A549 (cell line): ENCODE results near the gene SIGLEC8. TPM values are rescaled to one million over a fixed set of nuclear protein-coding genes. Genes with fewer than 3 reads are reported as not detected.

Experiments used
- ATAC-seq, 2 experiments: fragments of 200-7000 bp in 1 of 2; fragments of >200 bp in 1 of 2; cut with Nextera tagmentation in 1 of 2; cut with Tn5 transposase in 1 of 2; 3 replicates each; pipeline versions ENCODE4 v1.8.0 to v1.9.1; 2018 to 2020; ENCODE audit warnings: mild to moderate bottlenecking in 1 of 2, moderate library complexity in 1 of 2
- CTCF ChIA-PET: fragments of 300-600 bp; sonication (Branson Sonifier 250); formaldehyde crosslinking; extraction: SDS; loops from one replicate; lab custom pipeline; 2021; ENCODE audit warnings: antibody characterized with exemption, inconsistent platforms; lab: Yijun Ruan, JAX
- POLR2A ChIA-PET: fragments of 350-600 bp; formaldehyde crosslinking; extraction: SDS; loops from one replicate; lab custom pipeline; 2021; ENCODE audit warnings: antibody characterized with exemption, inconsistent platforms; lab: Yijun Ruan, JAX
- DNase-seq, 2 experiments: peaks; one replicate each; pipeline versions ENCODE4 v3.0.0 to v3.0.0-alpha.2; 2011 to 2016; ENCODE audit warnings: low read depth in 1 of 2, low spot score in 1 of 2
- FAIRE-seq: peaks from 2 replicates; lab custom pipeline; 2011; peaks lifted over from hg19 to GRCh38; lab: Jason Lieb, UNC
- H3K27ac ChIP-seq, 2 experiments: fragments of >200 bp; sonication (Bioruptor Twin); formaldehyde crosslinking; 3 replicates each; pipeline ENCODE4 v1.5.1; 2016 to 2017
- H3K4me1 ChIP-seq: fragments of >200 bp; sonication (Bioruptor Twin); formaldehyde crosslinking; 3 replicates; pipeline ENCODE4 v1.6.1; 2016
- H3K4me2 ChIP-seq: fragments of >200 bp; sonication (Bioruptor Twin); formaldehyde crosslinking; 3 replicates; pipeline ENCODE4 v1.6.1; 2016
- H3K4me3 ChIP-seq: fragments of >200 bp; sonication (Bioruptor Twin); formaldehyde crosslinking; 3 replicates; pipeline ENCODE4 v1.5.1; 2016
- H3K9me3 ChIP-seq: fragments of >200 bp; sonication (Bioruptor Twin); formaldehyde crosslinking; 3 replicates; pipeline ENCODE4 v1.6.1; 2016
- CTCF ChIP-seq: fragments of >200 bp; sonication (Bioruptor Twin); formaldehyde crosslinking; IDR thresholded peaks from 3 replicates; pipeline ENCODE4 v1.5.1; 2016
- FOSB ChIP-seq: fragments of 250-450 bp; sonication (Bioruptor Pico); IDR thresholded peaks from 2 replicates; pipeline ENCODE4 v1.5.0; 2020; ENCODE audit warnings: mild to moderate bottlenecking, moderate library complexity
- RAD21 ChIP-seq, 2 experiments: fragments of >200 bp in 1 of 2; sonication (Bioruptor Twin) in 1 of 2; formaldehyde crosslinking in 1 of 2; IDR thresholded peaks in 1 of 2; conservative IDR thresholded peaks in 1 of 2; 2 replicates in 1 of 2; 3 replicates in 1 of 2; pipeline ENCODE4 v1.6.1; 2012 to 2018; ENCODE audit warnings: inconsistent platforms in 1 of 2
- REST ChIP-seq: fragments of 200-600 bp; sonication (generic); IDR thresholded peaks from 2 replicates; pipeline ENCODE4 v1.6.1; 2016; ENCODE audit warnings: antibody characterized with exemption, mild to moderate bottlenecking, moderate library complexity
- RNF2 ChIP-seq: fragments of 200-600 bp; sonication (generic); IDR thresholded peaks from 2 replicates; pipeline ENCODE4 v1.6.1; 2016; ENCODE audit warnings: low read depth, mild to moderate bottlenecking, antibody characterized with exemption, moderate library complexity, borderline replicate concordance
- SMC3 ChIP-seq: fragments of >200 bp; sonication (Bioruptor Twin); formaldehyde crosslinking; IDR thresholded peaks from 3 replicates; pipeline ENCODE4 v1.6.1; 2018; ENCODE audit warnings: inconsistent platforms
- WGBS: methylation state at CpG from one replicate; pipeline ENCODE4 v1.1.6; 2017; ENCODE audit errors: missing lambda C conversion rate; 5-methylcytosine and 5-hydroxymethylcytosine counted together
- polyA plus RNA-seq, 4 experiments: library from polyadenylated mRNA; depleted of rRNA in 3 of 4; stranded (reverse); fragments of >200 nt; fragmentation: RNase III in 1 of 4; extraction: RNeasy Plus Mini Kit Qiagen cat#74134 plus additional on column Dnase treatment in 1 of 4; gene quantifications; 2 replicates in 3 of 4; 3 replicates in 1 of 4; pipeline ENCODE4 v1.2.3, GENCODE V29; 2011 to 2017
- small RNA-seq, 6 experiments: library from RNA; depleted of rRNA; stranded (forward); fragments of <200 nt; gene quantifications; one replicate each; pipeline ENCODE3, GENCODE V24; 2012
- TF ChIP-seq, protein P1 (sequence below): IDR thresholded peaks from 2 replicates; pipeline ENCODE4 v1.6.1; 2012; ENCODE audit warnings: low read depth, borderline replicate concordance

SIGLEC8 gene
- polyA plus RNA-seq, 2 of the 4 experiments (the other 2 are of a cell fraction), result not detected

- FAIRE-seq, result peak; percentile 68
- TF ChIP-seq CTCF (peak; percentile 48; the same call in 2 of the 3 replicates), RAD21 (conservative IDR thresholded peaks at IDR 0.05 in 1 of 2, IDR thresholded peaks at IDR 0.05 in 1 of 2) (peak; percentile 47 to 66; a peak in 4 of 5 replicates), REST (no peak), SMC3 (peak; percentile 54), FOSB (CRISPR knock-in tag) (no peak)
- DNase-seq, result peak; percentile 56 to 72
- POLR2A ChIA-PET, result interaction anchor here (0.9 kb wide), 1 partner anchor 68 kb away, joined by 5 read pairs; no protein-coding TSS in a partner anchor
- no peak overlapping the region for H3K4me3 ChIP-seq
- H3K9me3 ChIP-seq, result peaks cover 27% of the 10 kb centered on the region
- no peak overlapping the region for H3K27ac ChIP-seq
- WGBS, result 13% methylated on average over 6 of the region's 6 CpGs
- peak; percentile 82 to 94; a peak in 5 of 6 replicates for ATAC-seq
- CTCF ChIA-PET, result interaction anchor here (0.6 to 2.6 kb wide), 15 partner anchors 8 to 1622 kb away, joined by 3 to 11 read pairs (median 4); partner anchors contain the start of gene SIGLEC10
- no peak overlapping the region for H3K4me2 ChIP-seq
- H3K4me1 ChIP-seq, result no peaks in the 10 kb centered on the region
Measured at GRCh38 chr19:51407511-51408131, 50.6 kb downstream of the SIGLEC8 start.

DNA sequence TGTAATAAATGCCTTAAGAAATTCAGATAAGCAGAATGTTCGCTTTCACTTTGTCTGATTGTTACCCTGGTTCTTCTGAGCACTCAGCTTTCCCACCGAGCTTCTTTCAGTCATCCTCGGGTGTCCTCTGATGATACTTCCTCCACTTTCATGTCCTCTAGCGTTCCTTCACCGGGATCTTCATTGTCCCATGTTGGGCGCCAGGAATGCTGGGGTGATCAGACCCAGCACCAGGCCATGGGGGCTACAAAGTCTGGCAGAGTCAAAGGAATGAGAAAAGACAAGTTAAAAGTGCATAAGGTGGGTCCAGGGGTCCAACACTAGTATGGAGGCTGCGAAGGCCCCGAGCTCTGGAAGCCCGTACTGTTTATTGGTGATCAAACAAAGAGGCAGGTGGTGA, 56.1 kb downstream of the SIGLEC8 start:
- ATAC-seq (no peak), DNase-seq (no peak), FAIRE-seq (no peak)
- WGBS, result 61% methylated on average over 9 of the region's 9 CpGs
- peaks cover 48% of the 10 kb centered on the region for H3K9me3 ChIP-seq
- POLR2A ChIA-PET, result interaction anchor here (1.8 kb wide), 1 partner anchor 63 kb away, joined by 4 read pairs; no protein-coding TSS in a partner anchor
- CTCF ChIA-PET, result interaction anchor here (0.6 to 1.3 kb wide), 4 partner anchors 20 to 282 kb away, joined by 3 to 5 read pairs (median 3); partner anchors contain the start of gene CLDND2
- H3K4me1 ChIP-seq, result no peaks in the 10 kb centered on the region
- no peak overlapping the region for H3K4me2 ChIP-seq
- no peak overlapping the region for H3K4me3 ChIP-seq
- TF ChIP-seq, protein P1, sequence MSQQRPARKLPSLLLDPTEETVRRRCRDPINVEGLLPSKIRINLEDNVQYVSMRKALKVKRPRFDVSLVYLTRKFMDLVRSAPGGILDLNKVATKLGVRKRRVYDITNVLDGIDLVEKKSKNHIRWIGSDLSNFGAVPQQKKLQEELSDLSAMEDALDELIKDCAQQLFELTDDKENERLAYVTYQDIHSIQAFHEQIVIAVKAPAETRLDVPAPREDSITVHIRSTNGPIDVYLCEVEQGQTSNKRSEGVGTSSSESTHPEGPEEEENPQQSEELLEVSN, result no peak
- TF ChIP-seq RNF2, result no peak
- H3K27ac ChIP-seq, result no peak overlapping the region

Small RNAs within 50 kb of the gene (small RNA-seq; reads per million reads assigned to genes)
- gene AC020914.3 (0 reads per million in 6 experiments), gene AC020914.5 (0 reads per million in 6 experiments)

Other genes with a start within 250 kb of the SIGLEC8 start
- 0.10 and 0.40 TPM in 2 replicates for gene CD33, start 233.4 kb downstream of the SIGLEC8 start, polyA plus RNA-seq (2011; rRNA removed)
- gene CD33, start 233.4 kb downstream of the SIGLEC8 start, polyA plus RNA-seq (2017; fragmentation: RNase III; extraction: RNeasy Plus Mini Kit Qiagen cat#74134 plus additional on column Dnase treatment), result 0.13 TPM in 1 of 3 replicates, not detected in the others
- gene SIGLECL1, start 207.4 kb downstream of the SIGLEC8 start, polyA plus RNA-seq (2011; rRNA removed), result not detected in 2 replicates
- not detected in 3 replicates for gene SIGLECL1, start 207.4 kb downstream of the SIGLEC8 start, polyA plus RNA-seq (2017; fragmentation: RNase III; extraction: RNeasy Plus Mini Kit Qiagen cat#74134 plus additional on column Dnase treatment)
- gene IGLON5, start 146.8 kb downstream of the SIGLEC8 start, polyA plus RNA-seq (2011; rRNA removed), result 0.04 and 0.08 TPM in 2 replicates
- gene IGLON5, start 146.8 kb downstream of the SIGLEC8 start, polyA plus RNA-seq (2017; fragmentation: RNase III; extraction: RNeasy Plus Mini Kit Qiagen cat#74134 plus additional on column Dnase treatment), result 0.05 to 0.06 TPM in 2 of 3 replicates, not detected in the other
- 8.6 and 9.2 TPM in 2 replicates for gene VSIG10L, start 116.3 kb downstream of the SIGLEC8 start, polyA plus RNA-seq (2011; rRNA removed)
- gene VSIG10L, start 116.3 kb downstream of the SIGLEC8 start, polyA plus RNA-seq (2017; fragmentation: RNase III; extraction: RNeasy Plus Mini Kit Qiagen cat#74134 plus additional on column Dnase treatment), result 5.7 to 6.8 TPM (median 6.7 TPM) in 3 replicates
- gene ETFB, start 92.1 kb downstream of the SIGLEC8 start, polyA plus RNA-seq (2011; rRNA removed), result 112 and 149 TPM in 2 replicates
- 262 to 270 TPM (median 267 TPM) in 3 replicates for gene ETFB, start 92.1 kb downstream of the SIGLEC8 start, polyA plus RNA-seq (2017; fragmentation: RNase III; extraction: RNeasy Plus Mini Kit Qiagen cat#74134 plus additional on column Dnase treatment)
- 1.1 and 1.7 TPM in 2 replicates for gene CLDND2, start 89.5 kb downstream of the SIGLEC8 start, polyA plus RNA-seq (2011; rRNA removed)
- 1.7 to 3.0 TPM (median 2.8 TPM) in 3 replicates for gene CLDND2, start 89.5 kb downstream of the SIGLEC8 start, polyA plus RNA-seq (2017; fragmentation: RNase III; extraction: RNeasy Plus Mini Kit Qiagen cat#74134 plus additional on column Dnase treatment)
- gene NKG7, start 85.8 kb downstream of the SIGLEC8 start, polyA plus RNA-seq (2011; rRNA removed), result not detected in 2 replicates
- not detected in 3 replicates for gene NKG7, start 85.8 kb downstream of the SIGLEC8 start, polyA plus RNA-seq (2017; fragmentation: RNase III; extraction: RNeasy Plus Mini Kit Qiagen cat#74134 plus additional on column Dnase treatment)
- gene LIM2, start 70.5 kb downstream of the SIGLEC8 start, polyA plus RNA-seq (2011; rRNA removed), result not detected in 2 replicates
- not detected in 3 replicates for gene LIM2, start 70.5 kb downstream of the SIGLEC8 start, polyA plus RNA-seq (2017; fragmentation: RNase III; extraction: RNeasy Plus Mini Kit Qiagen cat#74134 plus additional on column Dnase treatment)
- gene C19orf84, start 67.9 kb downstream of the SIGLEC8 start, polyA plus RNA-seq (2011; rRNA removed), result not detected in 2 replicates
- not detected in 3 replicates for gene C19orf84, start 67.9 kb downstream of the SIGLEC8 start, polyA plus RNA-seq (2017; fragmentation: RNase III; extraction: RNeasy Plus Mini Kit Qiagen cat#74134 plus additional on column Dnase treatment)
- gene SIGLEC10, start 40.8 kb downstream of the SIGLEC8 start, polyA plus RNA-seq (2011; rRNA removed), result not detected in 2 replicates
- not detected in 3 replicates for gene SIGLEC10, start 40.8 kb downstream of the SIGLEC8 start, polyA plus RNA-seq (2017; fragmentation: RNase III; extraction: RNeasy Plus Mini Kit Qiagen cat#74134 plus additional on column Dnase treatment)
- not detected in 2 replicates for gene CEACAM18, start 20.1 kb upstream of the SIGLEC8 start, polyA plus RNA-seq (2011; rRNA removed)
- not detected in 3 replicates for gene CEACAM18, start 20.1 kb upstream of the SIGLEC8 start, polyA plus RNA-seq (2017; fragmentation: RNase III; extraction: RNeasy Plus Mini Kit Qiagen cat#74134 plus additional on column Dnase treatment)
- not detected in 2 replicates for gene SIGLEC12, start 43.3 kb upstream of the SIGLEC8 start, polyA plus RNA-seq (2011; rRNA removed)
- not detected in 3 replicates for gene SIGLEC12, start 43.3 kb upstream of the SIGLEC8 start, polyA plus RNA-seq (2017; fragmentation: RNase III; extraction: RNeasy Plus Mini Kit Qiagen cat#74134 plus additional on column Dnase treatment)
- gene SIGLEC6, start 73.2 kb upstream of the SIGLEC8 start, polyA plus RNA-seq (2011; rRNA removed), result not detected in 2 replicates
- gene SIGLEC6, start 73.2 kb upstream of the SIGLEC8 start, polyA plus RNA-seq (2017; fragmentation: RNase III; extraction: RNeasy Plus Mini Kit Qiagen cat#74134 plus additional on column Dnase treatment), result not detected in 3 replicates
- 6.4 and 7.5 TPM in 2 replicates for gene ZNF175, start 112.8 kb upstream of the SIGLEC8 start, polyA plus RNA-seq (2011; rRNA removed)
- gene ZNF175, start 112.8 kb upstream of the SIGLEC8 start, polyA plus RNA-seq (2017; fragmentation: RNase III; extraction: RNeasy Plus Mini Kit Qiagen cat#74134 plus additional on column Dnase treatment), result 2.9 to 3.8 TPM (median 3.3 TPM) in 3 replicates
- gene SIGLEC5, start 171.9 kb upstream of the SIGLEC8 start, polyA plus RNA-seq (2011; rRNA removed), result not detected in 2 replicates
- gene SIGLEC5, start 171.9 kb upstream of the SIGLEC8 start, polyA plus RNA-seq (2017; fragmentation: RNase III; extraction: RNeasy Plus Mini Kit Qiagen cat#74134 plus additional on column Dnase treatment), result not detected in 3 replicates
- gene SIGLEC14, start 188.4 kb upstream of the SIGLEC8 start, polyA plus RNA-seq (2011; rRNA removed), result 0.03 TPM in 1 of 2 replicates, not detected in the other
- gene SIGLEC14, start 188.4 kb upstream of the SIGLEC8 start, polyA plus RNA-seq (2017; fragmentation: RNase III; extraction: RNeasy Plus Mini Kit Qiagen cat#74134 plus additional on column Dnase treatment), result not detected in 3 replicates
- 9.5 and 12.0 TPM in 2 replicates for gene SPACA6, start 234.9 kb upstream of the SIGLEC8 start, polyA plus RNA-seq (2011; rRNA removed)
- 26.5 to 45.9 TPM (median 36.4 TPM) in 3 replicates for gene SPACA6, start 234.9 kb upstream of the SIGLEC8 start, polyA plus RNA-seq (2017; fragmentation: RNase III; extraction: RNeasy Plus Mini Kit Qiagen cat#74134 plus additional on column Dnase treatment)